ENCODE results near the gene ACKR3.

- no peak for TF ChIP-seq CTCF (IDR thresholded peaks at IDR 0.05)
- no peak for TF ChIP-seq POLR2A (IDR thresholded peaks at IDR 0.05)
- no peak for TF ChIP-seq POLR2AphosphoS5 (IDR thresholded peaks at IDR 0.05; ENCODE audit: insufficient read depth in 1 of 2, low read depth in 1 of 2)
These were observed 39.1 kb upstream of the ACKR3 start for GRCh38 chr2:236530512-236530911.

Measured in vagina (tissue), 2 donors.